ENCODE measurements around the gene SH3BP4.
"Not testable (repeated sequence)": the region's sequence is repeated elsewhere in the genome, so short reads cannot be mapped to it uniquely, and the experiment has no call there.

Gene SH3BP4

GRCh38 chr2:235052514-235053354, 100.9 kb downstream of the SH3BP4 start:
- in situ Hi-C loops (cut with MboI; ENCODE audit: low sequenced_read_pairs), result no loop called here

GRCh38 chr2:235053651-235054050, 101.8 kb downstream of the SH3BP4 start:
- in situ Hi-C loops (cut with MboI; ENCODE audit: low sequenced_read_pairs), result no loop called here

- in situ Hi-C loops (cut with MboI; ENCODE audit: low sequenced_read_pairs), result no loop called here
Measured at GRCh38 chr2:235054475-235054874, 102.7 kb downstream of the SH3BP4 start.

GRCh38 chr2:235054919-235055318, 103.1 kb downstream of the SH3BP4 start:
- in situ Hi-C loops (cut with MboI; ENCODE audit: low sequenced_read_pairs), result no loop called here

- in situ Hi-C loops (cut with MboI; ENCODE audit: low sequenced_read_pairs), result no loop called here
Measured at GRCh38 chr2:235055891-235056516, 104.2 kb downstream of the SH3BP4 start.

GRCh38 chr2:235056768-235057167, 105.0 kb downstream of the SH3BP4 start:
- in situ Hi-C loops (cut with MboI; ENCODE audit: low sequenced_read_pairs), result no loop called here

- in situ Hi-C loops (cut with MboI; ENCODE audit: low sequenced_read_pairs), result not testable (repeated sequence)
Measured at GRCh38 chr2:235057616-235058015, 105.8 kb downstream of the SH3BP4 start.

GRCh38 chr2:235059161-235059560, 107.3 kb downstream of the SH3BP4 start:
- in situ Hi-C loops (cut with MboI; ENCODE audit: low sequenced_read_pairs), result no loop called here

- in situ Hi-C loops (cut with MboI; ENCODE audit: low sequenced_read_pairs), result no loop called here
Measured at GRCh38 chr2:235061656-235062055, 109.8 kb downstream of the SH3BP4 start.

- in situ Hi-C loops (cut with MboI; ENCODE audit: low sequenced_read_pairs), result no loop called here
Measured at GRCh38 chr2:235063471-235063961, 111.7 kb downstream of the SH3BP4 start.

GRCh38 chr2:235064976-235065375, 113.2 kb downstream of the SH3BP4 start:
- in situ Hi-C loops (cut with MboI; ENCODE audit: low sequenced_read_pairs), result no loop called here

GRCh38 chr2:235066490-235066889, 114.7 kb downstream of the SH3BP4 start:
- in situ Hi-C loops (cut with MboI; ENCODE audit: low sequenced_read_pairs), result no loop called here

- in situ Hi-C loops (cut with MboI; ENCODE audit: low sequenced_read_pairs), result no loop called here
Measured at GRCh38 chr2:235066895-235067294, 115.1 kb downstream of the SH3BP4 start.

GRCh38 chr2:235068701-235069100, 116.9 kb downstream of the SH3BP4 start:
- in situ Hi-C loops (cut with MboI; ENCODE audit: low sequenced_read_pairs), result no loop called here

- in situ Hi-C loops (cut with MboI; ENCODE audit: low sequenced_read_pairs), result no loop called here
Measured at GRCh38 chr2:235070063-235070706, 118.4 kb downstream of the SH3BP4 start.

GRCh38 chr2:235073868-235074413, 122.1 kb downstream of the SH3BP4 start:
- in situ Hi-C loops (cut with MboI; ENCODE audit: low sequenced_read_pairs), result no loop called here

GRCh38 chr2:235077046-235077445, 125.2 kb downstream of the SH3BP4 start:
- in situ Hi-C loops (cut with MboI; ENCODE audit: low sequenced_read_pairs), result no loop called here

GRCh38 chr2:235078182-235078581, 126.4 kb downstream of the SH3BP4 start:
- in situ Hi-C loops (cut with MboI; ENCODE audit: low sequenced_read_pairs), result no loop called here

GRCh38 chr2:235078914-235079472, 127.2 kb downstream of the SH3BP4 start:
- in situ Hi-C loops (cut with MboI; ENCODE audit: low sequenced_read_pairs), result no loop called here

GRCh38 chr2:235080101-235080500, 128.3 kb downstream of the SH3BP4 start:
- in situ Hi-C loops (cut with MboI; ENCODE audit: low sequenced_read_pairs), result no loop called here
